Amniotic stem cell (primary cell): ENCODE measurements around the gene CLIP4.

Source experiments
- DNase-seq: peaks from one replicate; lab custom pipeline; 2025; lab: John Stamatoyannopoulos, UW

Gene CLIP4

GRCh38 chr2:29139152-29139551 is 23.9 kb downstream of the CLIP4 start:
- no peak for DNase-seq

GRCh38 chr2:29139731-29140130 is 24.5 kb downstream of the CLIP4 start:
- no peak for DNase-seq

- no peak for DNase-seq
These were observed 28.4 kb downstream of the CLIP4 start for GRCh38 chr2:29143657-29144056.

GRCh38 chr2:29146197-29146596 is 31.0 kb downstream of the CLIP4 start:
- no peak for DNase-seq

GRCh38 chr2:29147963-29148362 is 32.7 kb downstream of the CLIP4 start:
- DNase-seq: no peak

- no peak for DNase-seq
These were observed 39.4 kb downstream of the CLIP4 start for GRCh38 chr2:29154610-29155009.

- no peak for DNase-seq
These were observed 40.4 kb downstream of the CLIP4 start for GRCh38 chr2:29155578-29155977.

GRCh38 chr2:29157131-29157530 is 41.9 kb downstream of the CLIP4 start:
- DNase-seq: no peak

- no peak for DNase-seq
These were observed 43.9 kb downstream of the CLIP4 start for GRCh38 chr2:29159125-29159524.

GRCh38 chr2:29160184-29160583 is 45.0 kb downstream of the CLIP4 start:
- no peak for DNase-seq

- DNase-seq: no peak
These were observed 47.2 kb downstream of the CLIP4 start for GRCh38 chr2:29162204-29162928.

- no peak for DNase-seq
These were observed 49.1 kb downstream of the CLIP4 start for GRCh38 chr2:29164091-29164846.

GRCh38 chr2:29165362-29166241 is 50.4 kb downstream of the CLIP4 start:
- DNase-seq: peak; percentile 6

- DNase-seq: no peak
These were observed 51.2 kb downstream of the CLIP4 start for GRCh38 chr2:29166242-29167039.

- no peak for DNase-seq
These were observed 59.7 kb downstream of the CLIP4 start for GRCh38 chr2:29174937-29175336.

GRCh38 chr2:29175338-29175737 is 60.1 kb downstream of the CLIP4 start:
- no peak for DNase-seq

- DNase-seq: no peak
These were observed 67.1 kb downstream of the CLIP4 start for GRCh38 chr2:29182334-29182733.

GRCh38 chr2:29182920-29183319 is 67.7 kb downstream of the CLIP4 start:
- no peak for DNase-seq

- no peak for DNase-seq
These were observed 69.3 kb downstream of the CLIP4 start for GRCh38 chr2:29184531-29184930.

GRCh38 chr2:29186817-29187216 is 71.6 kb downstream of the CLIP4 start:
- no peak for DNase-seq

GRCh38 chr2:29187926-29188325 is 72.7 kb downstream of the CLIP4 start:
- DNase-seq: no peak

- no peak for DNase-seq
These were observed 73.8 kb downstream of the CLIP4 start for GRCh38 chr2:29189052-29189451.
